ENCODE data around the gene ACSBG1.
"Not testable (repeated sequence)": the region's sequence is repeated elsewhere in the genome, so short reads cannot be mapped to it uniquely, and the experiment has no call there.

ACSBG1 gene

DNA sequence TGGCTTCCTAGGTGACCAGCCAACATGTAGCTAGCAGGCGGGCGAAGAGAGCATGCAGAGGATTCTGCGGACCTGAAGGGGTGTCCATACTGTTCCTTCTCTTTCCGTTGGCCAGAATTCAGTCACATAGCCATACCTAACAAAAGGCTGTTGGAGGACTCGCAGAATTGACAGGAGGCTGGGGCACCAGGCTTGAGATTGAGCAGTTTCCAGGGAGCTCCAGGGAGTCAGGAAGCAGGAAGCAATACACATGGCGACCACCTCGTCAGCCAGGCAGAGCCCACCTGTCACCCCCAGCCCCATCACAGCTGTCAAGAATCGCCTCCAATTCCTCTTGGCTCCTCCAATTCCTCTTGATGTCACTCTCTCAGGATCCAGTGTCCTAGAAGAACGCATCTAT, 16.8 kb upstream of the ACSBG1 start:
- no peak overlapping the region for H3K9ac ChIP-seq (ENCODE audit: low read depth, low read length)
- DNase-seq: no peak
- TF ChIP-seq, protein P1, sequence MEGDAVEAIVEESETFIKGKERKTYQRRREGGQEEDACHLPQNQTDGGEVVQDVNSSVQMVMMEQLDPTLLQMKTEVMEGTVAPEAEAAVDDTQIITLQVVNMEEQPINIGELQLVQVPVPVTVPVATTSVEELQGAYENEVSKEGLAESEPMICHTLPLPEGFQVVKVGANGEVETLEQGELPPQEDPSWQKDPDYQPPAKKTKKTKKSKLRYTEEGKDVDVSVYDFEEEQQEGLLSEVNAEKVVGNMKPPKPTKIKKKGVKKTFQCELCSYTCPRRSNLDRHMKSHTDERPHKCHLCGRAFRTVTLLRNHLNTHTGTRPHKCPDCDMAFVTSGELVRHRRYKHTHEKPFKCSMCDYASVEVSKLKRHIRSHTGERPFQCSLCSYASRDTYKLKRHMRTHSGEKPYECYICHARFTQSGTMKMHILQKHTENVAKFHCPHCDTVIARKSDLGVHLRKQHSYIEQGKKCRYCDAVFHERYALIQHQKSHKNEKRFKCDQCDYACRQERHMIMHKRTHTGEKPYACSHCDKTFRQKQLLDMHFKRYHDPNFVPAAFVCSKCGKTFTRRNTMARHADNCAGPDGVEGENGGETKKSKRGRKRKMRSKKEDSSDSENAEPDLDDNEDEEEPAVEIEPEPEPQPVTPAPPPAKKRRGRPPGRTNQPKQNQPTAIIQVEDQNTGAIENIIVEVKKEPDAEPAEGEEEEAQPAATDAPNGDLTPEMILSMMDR (IDR thresholded peaks at IDR 0.05; ENCODE audit: borderline replicate concordance, extremely low read depth, low read length, poor library complexity, severe bottlenecking): no peak
- no peak for TF ChIP-seq EZH2 (IDR thresholded peaks at IDR 0.05; ENCODE audit: borderline replicate concordance, low read depth, low read length, severe bottlenecking)
- no peak overlapping the region for H3K4me2 ChIP-seq (ENCODE audit: insufficient read depth, low read length)
- no peak overlapping the region for H3K27ac ChIP-seq (ENCODE audit: low read length)
- no peaks in the 10 kb centered on the region for H3K27me3 ChIP-seq (ENCODE audit: insufficient read depth, low read length, poor library complexity)
- H3K36me3 ChIP-seq (ENCODE audit: insufficient read depth, low read length): no peaks in the 10 kb centered on the region
- H2AFZ ChIP-seq (ENCODE audit: low read depth, low read length): no peak overlapping the region
- H3K4me3 ChIP-seq (ENCODE audit: low read depth in 1 of 2, low read length in 2 of 2): no peak overlapping the region
- no peaks in the 10 kb centered on the region for H3K9me3 ChIP-seq (ENCODE audit: insufficient read depth, low read length, severe bottlenecking)
- no peak for ATAC-seq (ENCODE audit: insufficient read depth, low read depth)
- no peaks in the 10 kb centered on the region for H3K79me2 ChIP-seq (ENCODE audit: insufficient read depth, low read length)
- H3K4me1 ChIP-seq (ENCODE audit: insufficient read depth, low read length): no peaks in the 10 kb centered on the region
- no peaks in the 10 kb centered on the region for H4K20me1 ChIP-seq (ENCODE audit: insufficient read depth, low read length)

DNA sequence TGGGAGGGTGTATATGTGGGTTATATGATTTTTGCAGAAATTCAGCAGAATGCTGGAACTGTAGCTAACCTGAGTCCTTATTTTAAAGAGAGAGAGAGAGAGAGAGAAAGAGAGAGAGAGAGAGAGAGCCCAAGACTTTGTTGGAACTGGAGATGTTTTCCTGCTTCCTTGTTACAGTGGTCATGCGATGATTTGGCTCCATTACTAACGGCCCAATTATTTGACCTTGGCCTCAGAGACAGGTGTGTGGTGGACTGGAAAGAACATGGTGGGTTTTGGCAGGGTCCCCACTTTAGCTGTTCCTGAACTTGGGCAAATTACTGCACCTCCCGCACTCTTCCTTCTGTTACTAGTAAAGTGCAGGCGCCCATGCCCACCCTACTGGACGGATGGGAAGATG, 14.8 kb upstream of the ACSBG1 start:
- H2AFZ ChIP-seq (ENCODE audit: low read depth, low read length): no peak overlapping the region
- no peak overlapping the region for H3K4me2 ChIP-seq (ENCODE audit: insufficient read depth, low read length)
- H3K79me2 ChIP-seq (ENCODE audit: insufficient read depth, low read length): no peaks in the 10 kb centered on the region
- no peak for DNase-seq
- no peaks in the 10 kb centered on the region for H3K4me1 ChIP-seq (ENCODE audit: insufficient read depth, low read length)
- ATAC-seq (ENCODE audit: insufficient read depth, low read depth): no peak
- H3K9ac ChIP-seq (ENCODE audit: low read depth, low read length): no peak overlapping the region
- no peaks in the 10 kb centered on the region for H3K36me3 ChIP-seq (ENCODE audit: insufficient read depth, low read length)
- H3K9me3 ChIP-seq (ENCODE audit: insufficient read depth, low read length, severe bottlenecking): no peaks in the 10 kb centered on the region
- H3K4me3 ChIP-seq (ENCODE audit: low read depth in 1 of 2, low read length in 2 of 2): no peak overlapping the region
- TF ChIP-seq, protein P1 (IDR thresholded peaks at IDR 0.05; ENCODE audit: borderline replicate concordance, extremely low read depth, low read length, poor library complexity, severe bottlenecking): no peak
- TF ChIP-seq EZH2 (IDR thresholded peaks at IDR 0.05; ENCODE audit: borderline replicate concordance, low read depth, low read length, severe bottlenecking): no peak
- no peak overlapping the region for H3K27ac ChIP-seq (ENCODE audit: low read length)
- H3K27me3 ChIP-seq (ENCODE audit: insufficient read depth, low read length, poor library complexity): no peaks in the 10 kb centered on the region
- no peaks in the 10 kb centered on the region for H4K20me1 ChIP-seq (ENCODE audit: insufficient read depth, low read length)

DNA sequence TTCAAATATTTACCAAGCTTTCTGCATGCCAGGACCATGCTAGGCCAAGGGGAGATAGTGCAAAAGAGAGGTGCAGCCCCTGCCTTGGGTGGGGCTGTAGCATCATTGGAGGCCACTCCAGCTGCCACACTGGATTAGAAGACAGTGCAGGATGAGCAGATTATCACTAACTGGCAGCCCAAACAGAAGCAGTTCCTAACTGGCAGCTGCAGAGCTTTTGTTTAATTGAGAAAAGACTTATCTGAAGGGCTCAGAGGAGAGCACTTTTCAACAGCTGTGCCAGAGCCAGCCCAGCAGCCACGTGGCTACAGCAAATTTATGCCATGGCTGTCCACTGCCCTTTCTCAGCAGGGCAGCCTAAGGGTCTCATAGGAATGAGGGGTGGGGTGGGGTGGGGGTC, 13.5 kb upstream of the ACSBG1 start:
- DNase-seq (no peak), ATAC-seq (ENCODE audit: insufficient read depth, low read depth) (no peak)
- Histone ChIP-seq H3K9ac (ENCODE audit: low read depth, low read length) (no peak overlapping the region), H3K4me3 (ENCODE audit: low read depth in 1 of 2, low read length in 2 of 2) (no peak overlapping the region), H3K36me3 (ENCODE audit: insufficient read depth, low read length) (no peaks in the 10 kb centered on the region), H3K79me2 (ENCODE audit: insufficient read depth, low read length) (no peaks in the 10 kb centered on the region), H3K27ac (ENCODE audit: low read length) (no peak overlapping the region), H3K4me2 (ENCODE audit: insufficient read depth, low read length) (no peak overlapping the region), H3K9me3 (ENCODE audit: insufficient read depth, low read length, severe bottlenecking) (no peaks in the 10 kb centered on the region), H4K20me1 (ENCODE audit: insufficient read depth, low read length) (no peaks in the 10 kb centered on the region), H3K4me1 (ENCODE audit: insufficient read depth, low read length) (no peaks in the 10 kb centered on the region), H3K27me3 (ENCODE audit: insufficient read depth, low read length, poor library complexity) (no peaks in the 10 kb centered on the region), H2AFZ (ENCODE audit: low read depth, low read length) (no peak overlapping the region)
- TF ChIP-seq, protein P1 (IDR thresholded peaks at IDR 0.05; ENCODE audit: borderline replicate concordance, extremely low read depth, low read length, poor library complexity, severe bottlenecking): no peak
- TF ChIP-seq EZH2 (IDR thresholded peaks at IDR 0.05; ENCODE audit: borderline replicate concordance, low read depth, low read length, severe bottlenecking): no peak

DNA sequence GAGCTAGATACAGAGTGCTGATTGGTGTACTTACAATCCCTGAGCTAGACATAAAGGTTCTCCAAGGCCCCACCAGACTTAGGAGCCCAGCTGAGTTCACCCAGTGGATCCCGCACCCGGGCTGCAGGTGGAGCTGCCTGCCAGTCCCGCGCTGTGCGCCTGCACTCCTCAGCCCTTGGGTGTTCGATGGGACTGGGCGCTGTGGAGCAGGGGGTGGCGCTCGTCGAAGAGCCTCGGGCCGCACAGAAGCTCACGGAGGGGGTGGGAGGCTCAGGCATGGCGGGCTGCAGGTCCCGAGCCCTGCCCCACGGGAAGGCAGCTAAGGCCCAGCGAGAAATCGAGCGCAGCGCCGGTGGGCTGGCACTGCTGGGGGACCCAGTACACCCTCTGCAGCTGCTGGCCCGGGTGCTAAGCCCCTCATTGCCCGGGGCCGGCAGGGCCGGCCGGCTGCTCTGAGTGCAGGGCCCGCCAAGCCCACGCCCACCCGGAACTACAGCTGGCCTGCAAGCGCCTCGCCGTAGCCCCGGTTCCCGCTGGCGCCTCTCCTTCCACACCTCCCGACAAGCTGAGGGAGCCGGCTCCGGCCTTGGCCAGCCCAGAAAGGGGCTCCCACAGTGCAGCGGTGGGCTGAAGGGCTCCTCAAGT, 11.7 kb upstream of the ACSBG1 start:
- not testable (repeated sequence) for H3K27ac ChIP-seq (ENCODE audit: low read length); H3K9me3 ChIP-seq (ENCODE audit: insufficient read depth, low read length, severe bottlenecking); H3K4me1 ChIP-seq (ENCODE audit: insufficient read depth, low read length); H3K79me2 ChIP-seq (ENCODE audit: insufficient read depth, low read length); H3K27me3 ChIP-seq (ENCODE audit: insufficient read depth, low read length, poor library complexity); DNase-seq; H3K9ac ChIP-seq (ENCODE audit: low read depth, low read length); H2AFZ ChIP-seq (ENCODE audit: low read depth, low read length); ATAC-seq (ENCODE audit: insufficient read depth, low read depth); H3K36me3 ChIP-seq (ENCODE audit: insufficient read depth, low read length); H4K20me1 ChIP-seq (ENCODE audit: insufficient read depth, low read length); H3K4me3 ChIP-seq (ENCODE audit: low read depth in 1 of 2, low read length in 2 of 2); H3K4me2 ChIP-seq (ENCODE audit: insufficient read depth, low read length)

DNA sequence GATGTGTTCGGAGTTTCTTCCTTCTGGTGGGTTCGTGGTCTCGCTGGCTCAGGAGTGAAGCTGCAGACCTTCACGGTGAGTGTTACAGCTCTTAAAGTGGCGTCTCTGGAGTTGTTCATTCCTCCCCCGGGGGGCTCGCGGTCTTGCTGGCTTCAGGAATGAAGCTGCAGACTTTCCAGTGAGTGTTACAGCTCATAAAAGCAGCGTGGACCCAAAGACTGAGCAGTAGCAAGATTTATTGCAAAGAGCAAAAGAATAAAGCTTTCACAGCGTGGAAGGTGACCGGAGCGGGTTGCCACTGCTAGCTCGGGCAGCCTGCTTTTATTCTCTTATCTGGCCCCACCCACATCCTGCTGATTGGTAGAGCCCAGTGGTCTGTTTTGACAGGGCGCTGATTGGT, 11.0 kb upstream of the ACSBG1 start:
- not testable (repeated sequence) for H3K4me2 ChIP-seq (ENCODE audit: insufficient read depth, low read length); H3K36me3 ChIP-seq (ENCODE audit: insufficient read depth, low read length); DNase-seq; H3K4me3 ChIP-seq (ENCODE audit: low read depth in 1 of 2, low read length in 2 of 2); H3K27ac ChIP-seq (ENCODE audit: low read length); ATAC-seq (ENCODE audit: insufficient read depth, low read depth); H3K4me1 ChIP-seq (ENCODE audit: insufficient read depth, low read length); H3K9ac ChIP-seq (ENCODE audit: low read depth, low read length); H3K27me3 ChIP-seq (ENCODE audit: insufficient read depth, low read length, poor library complexity); H2AFZ ChIP-seq (ENCODE audit: low read depth, low read length); H4K20me1 ChIP-seq (ENCODE audit: insufficient read depth, low read length); H3K9me3 ChIP-seq (ENCODE audit: insufficient read depth, low read length, severe bottlenecking); H3K79me2 ChIP-seq (ENCODE audit: insufficient read depth, low read length)

Measured in DND-41 (cell line).